Stimulated activated CD4-positive, alpha-beta T cell treated with anti-CD3 and anti-CD28 coated beads, Interleukin-2, amount 100 ng/mL, for 4 hours (primary cell): ENCODE measurements around the gene PREX1.
"Not testable (repeated sequence)": the region's sequence is repeated elsewhere in the genome, so short reads cannot be mapped to it uniquely, and the experiment has no call there.

ENCODE experiments used
- DNase-seq: peaks from one replicate; pipeline ENCODE4 v3.0.0-alpha.2; 2020; ENCODE audit warnings: low read depth

PREX1 gene

GRCh38 chr20:48603116-48603818, 224.5 kb downstream of the PREX1 start:
- DNase-seq, result no peak

- no peak for DNase-seq
Measured at GRCh38 chr20:48601798-48602197, 226.0 kb downstream of the PREX1 start.

- DNase-seq, result no peak
Measured at GRCh38 chr20:48600470-48600945, 227.3 kb downstream of the PREX1 start.

- DNase-seq, result no peak
Measured at GRCh38 chr20:48599748-48600469, 227.9 kb downstream of the PREX1 start.

- DNase-seq, result no peak
Measured at GRCh38 chr20:48599106-48599747, 228.6 kb downstream of the PREX1 start.

GRCh38 chr20:48598303-48598941, 229.4 kb downstream of the PREX1 start:
- not testable (repeated sequence) for DNase-seq

GRCh38 chr20:48597521-48598302, 230.1 kb downstream of the PREX1 start:
- DNase-seq, result no peak

GRCh38 chr20:48596334-48596898, 231.4 kb downstream of the PREX1 start:
- no peak for DNase-seq

- no peak for DNase-seq
Measured at GRCh38 chr20:48595495-48596333, 232.1 kb downstream of the PREX1 start.

- no peak for DNase-seq
Measured at GRCh38 chr20:48594533-48594932, 233.3 kb downstream of the PREX1 start.

- no peak for DNase-seq
Measured at GRCh38 chr20:48592107-48592940, 235.5 kb downstream of the PREX1 start.

- DNase-seq, result no peak
Measured at GRCh38 chr20:48586730-48587129, 241.1 kb downstream of the PREX1 start.

GRCh38 chr20:48585061-48585870, 242.5 kb downstream of the PREX1 start:
- DNase-seq, result no peak

GRCh38 chr20:48584391-48585060, 243.3 kb downstream of the PREX1 start:
- no peak for DNase-seq

GRCh38 chr20:48583801-48584200, 244.0 kb downstream of the PREX1 start:
- DNase-seq, result no peak

GRCh38 chr20:48583171-48583570, 244.6 kb downstream of the PREX1 start:
- DNase-seq, result no peak

- no peak for DNase-seq
Measured at GRCh38 chr20:48582673-48582985, 245.2 kb downstream of the PREX1 start.

- DNase-seq, result no peak
Measured at GRCh38 chr20:48581167-48581566, 246.6 kb downstream of the PREX1 start.
